ENCODE data around the gene RASSF1. TPM values are rescaled to one million over a fixed set of nuclear protein-coding genes. Genes with fewer than 3 reads are reported as not detected.

RASSF1 gene
- total and polyA plus RNA-seq, 2 of the 13 experiments (the other 11 are each of a cell fraction or from before 2014, with no cell fraction given): 10.2 to 27.5 TPM

DNA sequence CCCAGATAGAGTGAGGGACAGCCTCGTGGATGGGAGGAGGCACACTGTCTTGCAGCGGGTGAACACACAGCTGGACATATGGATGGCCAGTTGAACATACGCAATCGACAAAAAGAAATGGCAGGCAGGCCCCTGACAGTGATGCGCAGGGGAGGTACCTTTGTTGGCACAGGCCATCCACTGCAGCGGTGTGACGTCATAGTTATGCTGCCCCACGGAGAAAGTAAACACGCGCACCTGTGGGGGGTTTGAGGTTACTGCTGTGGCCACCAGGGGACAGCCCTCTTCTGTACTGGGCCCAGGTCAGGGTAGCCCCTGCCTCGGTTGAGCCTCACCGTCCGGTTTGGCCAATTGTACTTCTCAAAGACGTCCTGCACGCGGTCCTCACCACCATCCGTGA, 38.1 kb upstream of the RASSF1 start:
- 74% methylated on average over 10 of the region's 17 CpGs for WGBS (ENCODE audit: low lambda C conversion rate)
- H3K27me3 ChIP-seq (ENCODE audit: control insufficient read depth in 1 of 2, insufficient read depth in 2 of 2, low read length in 2 of 2): peaks cover 9 to 29% of the 10 kb centered on the region in 2 experiments; a peak in 4 of 5 replicates
- POLR2A ChIA-PET: no interaction called here
- in situ Hi-C loops (cut with HindIII; ENCODE audit: extremely low pct_ligation_motif_present, low pct_unique_long_range_greater_than_20kb) (no loop called here), intact Hi-C loops (cut with micrococcal nuclease; ENCODE audit: unreplicated experiment) (no loop called here)
- no peak for ATAC-seq
- no peak overlapping the region for H3K27ac ChIP-seq (ENCODE audit: extremely low read length, insufficient read depth, low read length)
- CTCF ChIA-PET (ENCODE audit: low intra/inter-chr PET ratio, low total read pairs): no interaction called here
- no peaks in the 10 kb centered on the region for H3K9me3 ChIP-seq (ENCODE audit: low read length)
- no peaks in the 10 kb centered on the region for H3K79me2 ChIP-seq (ENCODE audit: insufficient read depth, low read length)
- no peak overlapping the region for H2AFZ ChIP-seq (ENCODE audit: low read length)
- H3K36me3 ChIP-seq (replicated peaks in 1 of 2; ENCODE audit: control insufficient read depth in 1 of 2, insufficient read depth in 2 of 2, low read length in 2 of 2): no peaks in the 10 kb centered on the region
- H3K4me1 ChIP-seq (ENCODE audit: insufficient read depth, low read length): peaks cover 16% of the 10 kb centered on the region
- no peak overlapping the region for H3K4me3 ChIP-seq (replicated peaks in 1 of 3; ENCODE audit: insufficient read depth in 1 of 3, low read depth in 2 of 3, low read length in 3 of 3)
- TF ChIP-seq CREB1 (IDR thresholded peaks at IDR 0.05) (peak; percentile 97), CREB1 (CRISPR knock-in tag; IDR thresholded peaks at IDR 0.05) (no peak), ATF7 (IDR thresholded peaks at IDR 0.05) (peak; percentile 96), ATF7 (CRISPR knock-in tag; IDR thresholded peaks at IDR 0.05) (no peak), ZNF484 (CRISPR knock-in tag; IDR thresholded peaks at IDR 0.05; ENCODE audit: borderline replicate concordance, low read depth) (no peak)
- TF ChIP-seq, protein P1, sequence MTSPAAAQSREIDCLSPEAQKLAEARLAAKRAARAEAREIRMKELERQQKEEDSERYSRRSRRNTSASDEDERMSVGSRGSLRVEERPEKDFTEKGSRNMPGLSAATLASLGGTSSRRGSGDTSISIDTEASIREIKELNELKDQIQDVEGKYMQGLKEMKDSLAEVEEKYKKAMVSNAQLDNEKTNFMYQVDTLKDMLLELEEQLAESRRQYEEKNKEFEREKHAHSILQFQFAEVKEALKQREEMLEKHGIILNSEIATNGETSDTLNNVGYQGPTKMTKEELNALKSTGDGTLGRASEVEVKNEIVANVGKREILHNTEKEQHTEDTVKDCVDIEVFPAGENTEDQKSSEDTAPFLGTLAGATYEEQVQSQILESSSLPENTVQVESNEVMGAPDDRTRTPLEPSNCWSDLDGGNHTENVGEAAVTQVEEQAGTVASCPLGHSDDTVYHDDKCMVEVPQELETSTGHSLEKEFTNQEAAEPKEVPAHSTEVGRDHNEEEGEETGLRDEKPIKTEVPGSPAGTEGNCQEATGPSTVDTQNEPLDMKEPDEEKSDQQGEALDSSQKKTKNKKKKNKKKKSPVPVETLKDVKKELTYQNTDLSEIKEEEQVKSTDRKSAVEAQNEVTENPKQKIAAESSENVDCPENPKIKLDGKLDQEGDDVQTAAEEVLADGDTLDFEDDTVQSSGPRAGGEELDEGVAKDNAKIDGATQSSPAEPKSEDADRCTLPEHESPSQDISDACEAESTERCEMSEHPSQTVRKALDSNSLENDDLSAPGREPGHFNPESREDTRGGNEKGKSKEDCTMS (CRISPR knock-in tag; conservative IDR thresholded peaks at IDR 0.05): no peak
- no peak for FAIRE-seq
- BruUV-seq (replicated peaks): no TSS peak
- no peak for DNase-seq (ENCODE audit: low spot score)
- H3K9ac ChIP-seq (ENCODE audit: insufficient read depth, low read depth, low read length): no peak overlapping the region
- no peaks in the 10 kb centered on the region for H4K20me1 ChIP-seq (ENCODE audit: insufficient read depth, low read length)
- no peak overlapping the region for H3K4me2 ChIP-seq (ENCODE audit: low read depth, low read length)

DNA sequence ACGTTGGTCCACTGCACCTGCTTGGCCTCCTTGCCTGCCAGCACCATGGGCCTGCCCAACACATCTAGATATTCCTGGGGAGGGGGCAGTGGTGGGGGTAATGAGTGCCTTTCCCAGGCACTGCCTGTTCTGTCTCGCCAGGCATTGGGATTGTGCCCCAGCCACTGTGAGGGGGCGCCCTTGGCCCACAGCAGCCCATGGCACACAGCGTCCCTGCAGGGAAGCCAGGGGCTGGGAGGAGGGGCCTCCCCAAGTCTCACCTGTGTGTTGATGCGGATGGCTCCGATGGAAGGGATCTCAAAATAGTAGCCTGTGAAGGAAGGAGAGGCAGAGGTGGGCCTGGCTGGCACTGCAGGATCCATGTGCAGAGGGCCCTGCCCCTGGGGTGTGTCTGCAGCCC, 37.4 kb upstream of the RASSF1 start:
- no peak for DNase-seq (ENCODE audit: low spot score)
- H3K4me1 ChIP-seq (ENCODE audit: insufficient read depth, low read length): peaks cover 16% of the 10 kb centered on the region
- no peak for FAIRE-seq
- H3K9ac ChIP-seq (ENCODE audit: insufficient read depth, low read depth, low read length): no peak overlapping the region
- intact Hi-C loops (cut with micrococcal nuclease; ENCODE audit: unreplicated experiment) (no loop called here), in situ Hi-C loops (cut with HindIII; ENCODE audit: extremely low pct_ligation_motif_present, low pct_unique_long_range_greater_than_20kb) (no loop called here)
- BruUV-seq (replicated peaks): no TSS peak
- H3K27ac ChIP-seq (ENCODE audit: extremely low read length, insufficient read depth, low read length): no peak overlapping the region
- CTCF ChIA-PET (ENCODE audit: low intra/inter-chr PET ratio, low total read pairs): no interaction called here
- WGBS (ENCODE audit: low lambda C conversion rate): 0% methylated on average over 2 of the region's 6 CpGs
- no peaks in the 10 kb centered on the region for H3K79me2 ChIP-seq (ENCODE audit: insufficient read depth, low read length)
- H2AFZ ChIP-seq (ENCODE audit: low read length): no peak overlapping the region
- H3K4me2 ChIP-seq (ENCODE audit: low read depth, low read length): no peak overlapping the region
- POLR2A ChIA-PET: no interaction called here
- H3K27me3 ChIP-seq (ENCODE audit: control insufficient read depth in 1 of 2, insufficient read depth in 2 of 2, low read length in 2 of 2): peaks cover 8 to 23% of the 10 kb centered on the region in 2 experiments; a peak in 4 of 5 replicates
- H3K9me3 ChIP-seq (ENCODE audit: low read length): no peaks in the 10 kb centered on the region
- H4K20me1 ChIP-seq (ENCODE audit: insufficient read depth, low read length): no peaks in the 10 kb centered on the region
- no peaks in the 10 kb centered on the region for H3K36me3 ChIP-seq (replicated peaks in 1 of 2; ENCODE audit: control insufficient read depth in 1 of 2, insufficient read depth in 2 of 2, low read length in 2 of 2)
- no peak overlapping the region for H3K4me3 ChIP-seq (replicated peaks in 1 of 3; ENCODE audit: insufficient read depth in 1 of 3, low read depth in 2 of 3, low read length in 3 of 3)
- ATAC-seq: no peak
- TF ChIP-seq ZNF501 (CRISPR knock-in tag; IDR thresholded peaks at IDR 0.05) (no peak), MAFF (IDR thresholded peaks at IDR 0.05; ENCODE audit: low read depth, low read length) (no peak), ZNF879 (CRISPR knock-in tag; IDR thresholded peaks at IDR 0.05) (no peak), AKAP8 (CRISPR knock-in tag; IDR thresholded peaks at IDR 0.05) (no peak), PTBP1 (IDR thresholded peaks at IDR 0.05; ENCODE audit: low read depth, low read length, poor library complexity, severe bottlenecking) (no peak)
- TF ChIP-seq, protein P2, sequence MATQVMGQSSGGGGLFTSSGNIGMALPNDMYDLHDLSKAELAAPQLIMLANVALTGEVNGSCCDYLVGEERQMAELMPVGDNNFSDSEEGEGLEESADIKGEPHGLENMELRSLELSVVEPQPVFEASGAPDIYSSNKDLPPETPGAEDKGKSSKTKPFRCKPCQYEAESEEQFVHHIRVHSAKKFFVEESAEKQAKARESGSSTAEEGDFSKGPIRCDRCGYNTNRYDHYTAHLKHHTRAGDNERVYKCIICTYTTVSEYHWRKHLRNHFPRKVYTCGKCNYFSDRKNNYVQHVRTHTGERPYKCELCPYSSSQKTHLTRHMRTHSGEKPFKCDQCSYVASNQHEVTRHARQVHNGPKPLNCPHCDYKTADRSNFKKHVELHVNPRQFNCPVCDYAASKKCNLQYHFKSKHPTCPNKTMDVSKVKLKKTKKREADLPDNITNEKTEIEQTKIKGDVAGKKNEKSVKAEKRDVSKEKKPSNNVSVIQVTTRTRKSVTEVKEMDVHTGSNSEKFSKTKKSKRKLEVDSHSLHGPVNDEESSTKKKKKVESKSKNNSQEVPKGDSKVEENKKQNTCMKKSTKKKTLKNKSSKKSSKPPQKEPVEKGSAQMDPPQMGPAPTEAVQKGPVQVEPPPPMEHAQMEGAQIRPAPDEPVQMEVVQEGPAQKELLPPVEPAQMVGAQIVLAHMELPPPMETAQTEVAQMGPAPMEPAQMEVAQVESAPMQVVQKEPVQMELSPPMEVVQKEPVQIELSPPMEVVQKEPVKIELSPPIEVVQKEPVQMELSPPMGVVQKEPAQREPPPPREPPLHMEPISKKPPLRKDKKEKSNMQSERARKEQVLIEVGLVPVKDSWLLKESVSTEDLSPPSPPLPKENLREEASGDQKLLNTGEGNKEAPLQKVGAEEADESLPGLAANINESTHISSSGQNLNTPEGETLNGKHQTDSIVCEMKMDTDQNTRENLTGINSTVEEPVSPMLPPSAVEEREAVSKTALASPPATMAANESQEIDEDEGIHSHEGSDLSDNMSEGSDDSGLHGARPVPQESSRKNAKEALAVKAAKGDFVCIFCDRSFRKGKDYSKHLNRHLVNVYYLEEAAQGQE (IDR thresholded peaks at IDR 0.05; ENCODE audit: borderline replicate concordance in 1 of 2, low read depth in 1 of 2, low read length in 2 of 2): no peak
- TF ChIP-seq, protein P3, sequence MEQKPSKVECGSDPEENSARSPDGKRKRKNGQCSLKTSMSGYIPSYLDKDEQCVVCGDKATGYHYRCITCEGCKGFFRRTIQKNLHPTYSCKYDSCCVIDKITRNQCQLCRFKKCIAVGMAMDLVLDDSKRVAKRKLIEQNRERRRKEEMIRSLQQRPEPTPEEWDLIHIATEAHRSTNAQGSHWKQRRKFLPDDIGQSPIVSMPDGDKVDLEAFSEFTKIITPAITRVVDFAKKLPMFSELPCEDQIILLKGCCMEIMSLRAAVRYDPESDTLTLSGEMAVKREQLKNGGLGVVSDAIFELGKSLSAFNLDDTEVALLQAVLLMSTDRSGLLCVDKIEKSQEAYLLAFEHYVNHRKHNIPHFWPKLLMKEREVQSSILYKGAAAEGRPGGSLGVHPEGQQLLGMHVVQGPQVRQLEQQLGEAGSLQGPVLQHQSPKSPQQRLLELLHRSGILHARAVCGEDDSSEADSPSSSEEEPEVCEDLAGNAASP (CRISPR knock-in tag; IDR thresholded peaks at IDR 0.05; ENCODE audit: borderline replicate concordance): no peak
